DMS 273 (cell line): ENCODE results near the gene PTPRR.

Experiments
- DNase-seq: peaks from one replicate; lab custom pipeline; 2025; ENCODE audit not compliant: unreplicated experiment; lab: John Stamatoyannopoulos, UW

PTPRR gene

GRCh38 chr12:70615174-70615866, 305.2 kb downstream of the PTPRR start:
- DNase-seq: peak; percentile 1

DNA sequence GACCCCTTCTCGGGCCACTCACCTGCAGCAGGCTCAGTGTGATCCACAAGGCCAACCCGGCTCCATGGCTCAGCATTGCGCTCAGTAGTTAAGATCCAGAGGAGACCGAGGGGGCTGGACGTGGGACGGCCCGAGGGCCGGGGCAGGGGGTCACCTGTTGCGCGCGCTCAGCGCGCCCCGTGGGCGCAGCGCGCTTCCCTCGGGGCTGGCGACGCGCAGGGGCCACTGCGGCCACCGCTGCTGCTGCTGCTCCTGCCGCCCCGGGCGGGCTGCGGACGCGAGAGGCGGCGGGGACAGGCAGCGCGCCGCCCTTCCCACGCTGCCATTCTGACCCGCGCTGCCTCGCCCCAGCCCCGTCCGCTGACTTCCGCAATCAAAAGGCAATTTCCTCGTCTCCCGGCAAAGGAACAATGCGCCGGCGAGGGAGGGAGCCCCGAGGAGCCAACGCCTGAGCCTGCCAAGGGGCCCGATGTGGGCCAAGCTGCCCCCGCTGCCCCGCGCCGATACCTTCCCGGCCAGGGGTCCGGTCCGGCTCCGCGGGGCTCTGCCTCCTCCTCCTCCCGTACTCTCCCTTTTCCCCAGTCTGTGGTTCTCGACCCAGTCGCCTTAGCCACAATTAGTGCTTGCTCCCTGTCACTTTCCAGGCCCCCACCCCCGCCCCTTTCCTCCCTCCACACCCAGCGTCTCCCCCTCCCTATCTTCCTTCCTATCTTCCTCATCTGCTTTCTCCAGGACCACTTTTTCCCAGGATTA, 310.6 kb downstream of the PTPRR start:
- DNase-seq: peak; percentile 61

- peak; percentile 10 for DNase-seq
These were observed 311.3 kb downstream of the PTPRR start for GRCh38 chr12:70609203-70609602.

GRCh38 chr12:70608184-70608583, 312.4 kb downstream of the PTPRR start:
- no peak for DNase-seq

- DNase-seq: no peak
These were observed 313.4 kb downstream of the PTPRR start for GRCh38 chr12:70607107-70607506.

GRCh38 chr12:70605976-70606375, 314.6 kb downstream of the PTPRR start:
- DNase-seq: no peak

DNA sequence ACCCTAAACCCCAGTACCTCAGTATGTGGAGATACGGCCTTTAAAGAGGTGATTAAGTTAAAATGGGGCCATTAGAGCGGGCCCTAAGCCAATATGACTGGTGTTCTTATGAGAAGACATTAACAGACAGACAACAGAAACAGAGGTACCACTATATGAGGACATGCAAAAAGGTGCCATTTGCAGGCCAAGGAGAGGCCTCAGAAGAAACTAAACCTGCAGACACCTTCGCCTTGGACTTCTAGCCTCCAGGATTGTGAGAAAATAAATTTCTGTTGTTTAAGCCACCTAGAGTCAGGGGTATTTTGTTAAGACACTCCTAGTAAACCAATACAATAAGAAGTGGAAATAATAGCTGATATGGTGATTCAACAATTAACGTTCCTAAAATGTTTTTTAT, 315.9 kb downstream of the PTPRR start:
- no peak for DNase-seq

GRCh38 chr12:70603044-70603443, 317.5 kb downstream of the PTPRR start:
- DNase-seq: no peak

- no peak for DNase-seq
These were observed 321.9 kb downstream of the PTPRR start for GRCh38 chr12:70598467-70599193.

GRCh38 chr12:70592664-70593063, 327.9 kb downstream of the PTPRR start:
- DNase-seq: no peak

GRCh38 chr12:70590549-70591226, 329.9 kb downstream of the PTPRR start:
- DNase-seq: no peak

DNA sequence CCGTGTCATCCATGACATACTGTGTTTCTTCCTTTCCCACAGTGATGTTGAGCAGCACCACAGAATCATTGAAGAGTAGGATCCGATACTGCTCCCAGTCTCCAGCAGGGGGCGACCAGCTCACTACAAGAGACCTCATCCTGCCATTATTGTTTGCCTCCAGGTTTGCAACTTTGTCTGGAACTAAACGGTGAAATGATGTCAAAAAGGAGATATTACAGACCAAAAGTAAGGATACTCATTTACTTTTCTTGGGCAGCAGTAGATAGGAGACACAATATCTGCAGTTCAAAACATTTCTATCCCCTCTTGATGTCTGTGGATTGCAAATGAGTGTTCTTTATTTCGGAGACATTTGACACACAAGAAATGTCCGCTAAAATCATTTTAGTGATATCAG, 330.5 kb downstream of the PTPRR start:
- DNase-seq: peak; percentile 66
